Dedifferentiated amniotic fluid mesenchymal stem cell (primary cell): ENCODE measurements around the gene KCTD18.
A peak's percentile ranks its signal among the peaks of the same experiment; 100 is the strongest.

Experiments used
- DNase-seq: peaks from one replicate; pipeline ENCODE4 v3.0.0-alpha.2; 2016; ENCODE audit errors: extremely low spot score

Gene KCTD18

DNA sequence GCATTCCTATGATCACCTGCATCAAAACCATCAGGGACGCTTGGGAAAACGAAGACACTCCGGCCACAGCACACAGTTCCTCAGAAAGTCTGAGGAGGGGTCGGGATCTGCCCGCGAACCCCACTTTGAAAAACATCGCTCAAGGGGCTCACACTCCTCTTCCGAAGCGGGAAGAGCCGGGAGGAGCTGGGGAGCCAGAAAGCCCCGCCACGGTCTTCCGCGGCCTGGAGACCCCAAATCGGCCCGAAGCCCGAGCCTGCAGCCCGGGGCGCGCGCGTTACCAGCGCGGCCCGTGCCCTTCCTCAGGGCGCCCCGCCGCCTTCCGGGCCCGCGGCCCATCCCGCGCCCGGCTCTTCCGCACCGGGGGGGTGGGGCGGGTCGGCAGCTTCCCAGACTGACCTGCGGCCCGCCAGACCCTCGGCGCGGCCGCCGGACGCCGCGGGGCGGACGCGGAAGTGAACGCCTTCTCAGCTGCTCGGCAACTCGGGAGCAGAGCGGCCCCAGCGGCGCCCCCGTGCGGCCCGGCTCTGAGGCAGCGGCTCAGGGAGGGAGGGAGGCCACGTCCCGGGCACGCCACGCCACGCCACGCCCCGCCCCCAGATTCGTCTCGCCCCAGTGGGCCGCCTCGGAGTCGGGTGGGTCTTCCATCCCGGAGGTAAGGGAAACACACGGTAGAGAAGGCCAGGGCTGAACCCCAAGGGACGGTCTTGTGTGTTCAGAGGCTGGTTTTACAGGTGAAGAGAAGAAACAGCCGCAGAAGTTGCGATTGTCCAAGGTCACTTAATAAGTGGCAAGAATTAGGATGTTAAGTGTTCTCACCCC, at the start of gene KCTD18:
Gene KCTD18 (minus strand): TSS at position 457 of the 822 bp plus-strand sequence. CDS start 3,052 bp downstream, outside the sequence.
- DNase-seq = peak; percentile 73

DNA sequence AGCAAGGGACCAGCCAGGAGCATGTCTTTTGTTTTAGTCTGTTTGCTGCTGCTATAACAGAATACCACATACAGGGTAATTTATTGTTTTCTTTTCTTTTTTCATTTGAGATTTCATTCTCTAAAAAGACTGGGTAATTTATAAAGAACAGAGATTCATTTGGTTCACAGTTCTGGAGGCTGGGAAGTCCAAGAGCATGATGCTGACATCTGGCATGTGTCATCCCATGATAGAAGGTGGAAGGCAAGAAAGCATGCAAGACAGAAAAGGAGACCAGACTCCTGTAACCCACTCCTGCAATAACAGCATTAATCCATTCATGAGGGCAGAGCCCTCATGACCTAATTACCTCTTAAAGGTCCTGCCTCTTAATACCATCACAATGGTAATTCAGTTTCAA, 30.9 kb upstream of the KCTD18 start:
- no peak for DNase-seq

DNA sequence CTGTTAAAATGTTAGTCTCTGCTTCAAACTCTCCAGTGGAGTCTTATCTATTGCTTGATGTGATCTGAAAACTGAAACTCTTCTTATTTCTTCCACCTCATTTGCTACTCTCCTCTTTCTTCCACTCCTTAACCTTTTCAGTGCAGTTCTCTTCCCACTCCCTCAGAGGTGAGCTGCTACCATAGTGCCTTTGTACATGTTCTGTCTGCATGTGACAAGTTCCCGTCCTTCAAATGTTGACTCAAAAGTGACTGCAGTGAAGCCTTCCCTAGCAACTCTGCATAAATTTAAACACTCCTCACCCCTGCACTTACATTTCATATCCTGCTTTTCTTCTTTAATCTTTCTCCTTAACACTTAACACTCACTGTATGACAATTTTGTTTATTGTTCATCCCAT, 28.3 kb upstream of the KCTD18 start:
- no peak for DNase-seq

DNA sequence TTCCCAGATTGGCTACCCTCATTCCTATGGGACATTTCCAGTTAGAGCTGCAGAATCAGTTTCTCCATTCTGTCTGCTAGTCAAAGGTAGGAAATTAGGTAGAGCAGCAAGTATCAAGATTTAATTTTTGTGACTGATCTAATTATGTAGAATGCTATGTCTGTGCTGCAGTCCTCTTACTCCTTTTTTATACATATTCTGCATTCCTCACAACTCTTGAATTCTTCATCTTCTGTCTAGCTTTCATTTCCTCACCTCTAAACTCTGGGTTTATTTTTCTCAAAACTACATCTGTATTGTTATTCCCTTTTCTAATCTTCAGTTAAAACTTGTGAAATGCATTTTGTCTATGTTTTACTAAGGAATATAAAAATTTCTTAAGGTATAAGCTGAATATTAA, 24.7 kb upstream of the KCTD18 start:
- no peak for DNase-seq

DNA sequence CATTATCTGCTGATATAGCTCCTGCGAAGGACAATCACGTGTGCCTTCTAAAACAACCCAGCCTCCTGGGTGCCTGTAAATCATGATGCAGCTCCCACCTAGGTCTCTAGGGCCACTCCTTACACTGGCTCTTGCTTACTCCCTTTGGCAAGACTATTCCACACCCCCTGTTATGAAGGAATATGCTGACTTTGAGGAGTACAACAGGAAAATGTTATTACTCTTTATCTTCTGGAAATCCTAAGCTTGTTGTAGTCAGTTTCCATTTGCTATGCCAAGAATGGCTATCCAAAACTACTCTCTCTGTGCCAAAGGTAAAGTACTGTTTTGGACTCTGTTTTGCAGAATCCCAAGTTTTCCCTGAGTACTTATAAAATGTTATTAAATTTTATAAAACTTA, 23.9 kb upstream of the KCTD18 start:
- no peak for DNase-seq

DNA sequence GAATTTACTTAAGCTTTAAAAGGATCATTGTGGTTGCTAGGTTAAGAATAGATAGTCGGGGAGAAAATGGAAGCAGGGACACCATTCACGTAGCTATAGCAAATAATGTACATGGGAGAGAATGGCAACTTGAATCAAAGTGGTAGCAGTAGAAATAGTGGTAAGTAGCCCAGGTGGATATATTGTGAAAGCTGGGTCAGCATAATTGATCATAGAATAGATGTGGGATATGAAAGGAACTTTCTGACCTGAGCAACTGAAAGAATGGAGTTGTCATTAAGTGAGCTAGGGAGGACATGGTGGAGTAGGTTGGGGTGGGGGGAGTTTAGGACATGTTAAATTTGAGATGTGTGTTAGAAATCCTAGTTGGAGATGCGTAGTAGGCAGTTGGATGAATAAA, 18.4 kb upstream of the KCTD18 start:
- no peak for DNase-seq

DNA sequence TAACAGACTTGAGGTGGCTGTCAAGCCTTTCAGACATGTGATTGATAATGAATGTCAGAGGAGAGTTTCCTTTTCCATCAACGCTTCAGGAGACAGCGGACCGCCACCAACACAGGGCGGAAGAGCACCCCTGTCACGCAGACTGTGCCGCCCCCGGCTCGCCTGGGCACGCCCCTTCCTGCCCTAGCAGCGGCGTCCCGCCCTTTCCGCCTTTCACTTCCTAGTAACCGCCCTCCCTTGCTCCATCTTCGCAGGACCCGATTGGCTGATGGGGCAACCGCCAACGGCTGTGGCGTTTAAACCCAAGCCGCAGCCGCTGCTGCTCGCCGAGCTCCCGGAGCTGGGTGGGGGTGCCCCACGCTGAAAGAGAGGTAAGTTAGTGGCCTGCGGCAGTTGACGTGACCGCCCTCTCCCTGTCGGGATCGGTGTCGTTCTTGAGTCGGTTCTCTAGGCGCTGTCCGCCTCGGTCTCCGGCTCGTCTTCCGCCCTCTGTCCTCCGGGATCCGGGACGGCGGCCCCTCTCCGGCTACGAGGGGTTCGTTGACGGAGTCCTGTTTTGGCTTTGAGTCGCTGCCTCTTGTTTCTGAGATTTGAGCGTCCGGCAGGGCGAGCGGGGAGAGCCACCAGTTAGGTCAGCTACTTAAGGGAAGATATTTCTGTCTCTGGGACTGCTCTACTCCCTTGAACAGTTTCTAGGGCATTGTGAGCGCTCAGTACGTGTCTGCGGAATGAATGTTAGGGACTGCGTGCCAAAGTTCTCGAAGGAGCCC, 16.2 kb upstream of the KCTD18 start, which contains the start of gene SGO2:
Gene SGO2 (plus strand): TSS at position 326 of the 770 bp plus-strand sequence. CDS start 6,769 bp downstream, outside the sequence.
- peak; percentile 96 for DNase-seq

DNA sequence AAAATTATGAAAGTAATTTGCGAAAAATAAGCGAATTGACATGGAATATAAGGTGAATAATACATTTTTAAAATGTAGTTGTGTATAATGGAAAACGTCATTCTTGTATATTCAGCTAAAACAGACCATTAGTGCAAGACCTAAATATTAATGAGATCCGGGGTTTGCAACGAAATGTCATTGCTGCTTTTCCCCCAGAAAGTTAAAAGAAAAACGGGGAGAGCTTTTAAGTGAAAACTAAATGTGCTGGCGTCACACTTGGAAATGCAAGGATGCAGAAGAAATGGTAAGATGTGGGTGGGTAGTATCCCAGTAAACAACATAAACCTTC, 15.6 kb upstream of the KCTD18 start:
- DNase-seq = no peak

DNA sequence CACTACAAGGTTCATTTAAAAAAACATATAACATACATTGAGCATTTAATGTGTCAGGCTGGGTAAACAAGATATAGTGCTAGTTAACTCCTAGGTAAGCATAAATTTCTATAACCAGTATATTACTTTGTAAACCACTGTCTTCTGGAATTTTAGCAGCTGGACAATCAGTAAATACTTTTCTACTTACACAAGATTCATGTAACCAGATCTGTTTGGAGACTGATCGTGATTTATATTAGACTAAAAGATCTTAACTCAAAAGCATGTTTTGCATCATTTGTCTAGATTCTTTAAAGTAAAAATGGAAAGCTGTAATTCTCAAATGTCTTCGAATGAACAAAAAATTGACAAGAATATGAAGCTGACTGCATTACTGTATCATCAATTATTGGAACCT, 15.2 kb upstream of the KCTD18 start:
- DNase-seq = no peak

DNA sequence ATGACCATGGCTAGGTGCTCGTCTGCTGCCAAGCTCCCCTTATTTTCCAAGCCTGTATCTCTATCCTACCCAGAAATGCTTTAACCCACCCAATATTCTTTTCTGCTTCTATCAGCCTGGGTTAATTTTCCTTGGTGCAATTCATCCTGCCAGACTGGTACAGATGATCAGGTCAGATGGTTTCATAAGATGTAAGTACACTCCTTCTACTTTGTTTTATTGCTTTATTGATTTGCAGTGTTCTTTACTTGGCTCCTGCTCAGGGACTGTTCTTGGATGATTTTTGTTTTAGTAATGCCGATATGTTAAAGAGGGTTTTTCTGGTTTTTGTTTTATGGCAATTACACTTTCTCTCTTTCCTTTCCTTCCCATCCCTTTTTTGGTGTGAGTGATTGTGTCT, 13.7 kb upstream of the KCTD18 start:
- DNase-seq = no peak

DNA sequence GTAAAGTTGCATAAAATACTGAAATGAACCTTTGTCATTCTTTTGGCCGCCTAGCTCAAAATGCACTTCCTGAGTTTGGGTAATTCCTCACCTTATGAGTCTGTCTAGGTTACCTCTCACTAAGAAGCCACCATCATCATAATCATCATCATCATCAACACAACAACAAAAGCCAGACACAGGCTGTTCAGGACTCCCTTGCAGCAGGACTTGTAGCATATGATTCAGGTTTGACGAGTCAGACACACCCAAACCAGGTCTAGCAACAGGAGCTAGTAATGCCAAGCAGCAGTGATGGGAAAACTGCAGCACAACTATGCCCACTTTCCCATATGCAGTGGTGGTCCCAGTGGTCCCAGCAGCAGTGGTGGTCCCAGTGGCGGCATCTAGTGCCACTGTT, 13.3 kb upstream of the KCTD18 start:
- no peak for DNase-seq

DNA sequence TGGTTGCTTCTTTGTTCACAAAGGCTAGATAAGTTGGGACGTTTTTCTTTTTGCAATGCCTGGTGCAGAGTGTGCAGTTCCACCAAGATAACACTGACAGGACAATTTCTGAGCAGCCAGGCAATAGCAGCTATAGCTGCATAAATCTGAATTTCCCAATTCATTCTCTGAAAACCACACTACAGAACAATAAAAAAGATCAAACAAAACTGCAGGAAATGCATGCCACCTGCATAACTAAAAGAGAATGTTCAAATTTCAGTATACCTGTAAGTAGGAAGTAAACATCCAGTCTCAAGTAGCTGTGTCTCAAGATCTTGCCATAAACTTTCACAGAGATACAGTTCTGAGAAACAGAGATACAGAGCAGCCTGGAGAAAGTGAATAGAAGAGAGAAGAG, 5.3 kb upstream of the KCTD18 start:
- no peak for DNase-seq

DNA sequence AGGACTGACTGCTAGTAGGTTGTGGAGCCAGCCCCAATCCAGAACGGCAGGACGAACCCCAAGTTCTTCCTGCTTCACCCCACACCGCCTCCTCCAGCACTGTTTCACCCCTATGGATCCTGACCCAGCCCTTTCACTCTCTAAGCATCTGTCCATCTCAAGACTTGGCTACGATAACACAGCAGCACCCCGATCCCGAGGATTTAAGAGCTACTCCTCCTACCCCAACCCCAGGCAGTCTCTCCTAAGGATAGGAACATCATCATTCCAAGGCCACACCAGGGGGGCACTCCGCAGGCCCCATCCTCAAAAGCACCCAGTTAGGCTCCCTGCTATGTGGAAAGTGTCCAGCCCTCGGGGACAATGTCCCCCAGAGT, 645 bp downstream of the KCTD18 start:
- DNase-seq = no peak

DNA sequence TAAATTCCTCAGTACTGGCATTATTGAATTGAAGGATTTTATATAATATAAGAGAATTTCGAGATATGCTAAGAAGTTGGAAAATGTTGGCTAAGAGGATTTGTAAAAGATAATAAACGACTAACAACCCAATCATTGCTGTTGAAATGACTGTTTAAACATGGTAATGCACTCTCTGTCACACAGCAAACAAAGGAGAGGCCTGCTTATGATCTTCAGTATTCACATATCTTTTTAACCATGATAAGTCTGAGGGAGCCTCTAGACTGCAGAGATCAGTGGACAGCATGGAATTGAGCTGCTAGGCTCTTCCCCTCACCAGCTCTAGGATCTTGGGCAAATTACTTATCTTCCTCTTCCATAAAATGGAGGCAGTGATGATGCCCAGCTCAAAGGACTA, 2.7 kb downstream of the KCTD18 start:
- no peak for DNase-seq

DNA sequence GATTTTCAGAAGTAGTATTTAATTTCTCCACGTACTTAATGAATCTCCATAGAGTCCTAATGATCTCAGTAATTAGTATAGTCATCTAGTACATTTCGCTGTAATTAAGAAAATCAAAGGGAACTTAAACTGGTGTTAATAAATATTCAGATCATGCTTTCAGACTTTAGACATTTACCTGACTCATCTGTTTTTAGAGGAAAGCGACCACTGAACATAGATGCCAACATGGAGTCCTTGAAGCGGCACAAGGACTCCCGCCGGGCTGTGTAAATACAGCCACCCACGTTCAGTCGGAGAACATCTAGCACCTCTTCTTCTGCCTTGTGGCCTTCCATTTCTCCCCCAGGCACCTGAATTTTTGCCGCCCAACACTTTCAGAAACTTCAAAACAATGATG, 3.2 kb downstream of the KCTD18 start:
- no peak for DNase-seq

DNA sequence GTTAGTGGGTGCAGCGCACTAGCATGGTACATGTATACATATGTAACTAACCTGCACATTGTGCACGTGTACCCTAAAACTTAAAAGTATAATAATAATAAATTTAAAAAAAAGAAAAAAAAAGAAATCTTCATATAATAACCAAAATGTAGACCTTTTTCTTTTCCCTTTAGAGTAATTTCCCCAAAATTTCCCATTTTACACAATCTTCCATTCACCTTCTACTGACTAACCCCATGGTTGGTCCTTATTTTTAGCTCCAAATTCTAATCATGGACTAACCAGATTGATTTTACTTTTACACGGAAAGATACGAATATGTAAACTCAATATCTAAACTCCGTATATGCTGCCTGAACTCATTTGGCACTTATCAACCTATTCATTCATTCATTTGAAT, 7.7 kb downstream of the KCTD18 start:
- DNase-seq = no peak

DNA sequence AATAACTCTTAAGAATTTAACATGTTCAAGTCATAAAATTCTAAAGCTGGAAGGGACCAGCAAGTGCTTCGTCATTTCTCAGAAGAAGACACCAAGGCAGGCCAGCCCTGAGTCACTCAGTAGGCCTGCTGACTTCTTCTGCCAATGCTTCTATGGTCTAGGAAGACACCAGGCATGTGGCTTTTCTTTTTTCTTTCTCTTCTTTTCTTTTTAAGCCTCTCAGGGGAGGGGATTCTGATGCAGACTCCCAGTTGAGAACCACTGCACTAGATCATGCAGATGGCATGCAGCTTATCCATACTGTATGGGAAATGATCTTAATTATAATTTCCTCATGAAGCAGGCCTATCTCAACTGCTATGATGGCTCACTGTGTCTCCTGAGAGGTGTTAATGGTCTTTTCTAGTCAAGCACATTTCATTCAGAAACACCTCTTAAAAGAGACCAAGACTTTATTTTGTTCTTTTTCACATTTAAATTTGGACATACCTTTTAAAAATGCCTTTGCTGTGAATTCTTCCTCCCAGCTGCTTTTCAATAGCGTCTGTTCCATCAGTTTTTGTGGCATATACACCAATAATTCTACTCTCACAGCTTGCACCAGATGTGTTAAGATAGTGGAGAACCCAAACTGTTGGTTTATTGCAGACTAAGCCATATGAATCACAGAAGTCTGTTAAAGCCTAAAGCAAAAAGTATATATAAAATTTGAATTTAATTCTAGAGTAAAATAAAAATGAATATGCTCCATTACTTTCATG, 11.3 kb downstream of the KCTD18 start:
- DNase-seq = no peak

DNA sequence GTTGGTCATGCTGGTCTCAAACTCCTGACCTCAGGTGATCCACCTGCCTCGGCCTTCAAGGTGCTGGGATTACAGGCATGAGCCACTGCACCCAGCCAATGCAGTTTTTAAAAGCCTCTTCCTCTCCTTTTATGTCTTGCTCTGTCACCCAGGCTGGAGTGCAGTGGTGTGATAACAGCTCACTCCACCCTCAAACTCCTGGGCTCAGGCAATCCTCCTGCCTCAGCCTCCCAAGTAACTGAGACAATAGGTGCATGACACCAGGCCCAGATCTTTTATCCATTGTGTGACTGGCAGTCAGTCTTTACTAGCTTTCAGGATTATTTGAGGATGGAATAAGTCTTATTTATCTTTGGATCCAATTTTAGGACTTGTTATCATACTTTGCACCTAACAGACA, 13.2 kb downstream of the KCTD18 start:
- DNase-seq = no peak

DNA sequence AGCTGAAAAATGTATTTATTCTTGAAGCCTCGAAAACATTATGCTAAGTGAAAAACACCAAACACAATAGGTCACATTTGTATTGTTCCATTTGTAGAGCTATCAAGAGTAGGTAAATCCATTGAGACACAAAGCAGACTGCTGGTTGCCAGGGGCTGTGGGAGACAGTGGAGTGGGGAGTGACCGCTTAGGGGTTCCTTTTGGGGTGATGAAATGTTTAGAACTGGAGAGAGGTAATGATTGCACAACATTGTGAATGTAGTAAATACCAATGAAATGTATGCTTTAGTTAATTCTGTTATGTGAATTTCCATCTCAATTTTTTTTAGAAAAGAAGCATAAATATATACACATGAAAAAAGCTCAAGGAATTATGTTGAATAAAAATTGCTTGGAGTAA, 15.8 kb downstream of the KCTD18 start:
- no peak for DNase-seq

DNA sequence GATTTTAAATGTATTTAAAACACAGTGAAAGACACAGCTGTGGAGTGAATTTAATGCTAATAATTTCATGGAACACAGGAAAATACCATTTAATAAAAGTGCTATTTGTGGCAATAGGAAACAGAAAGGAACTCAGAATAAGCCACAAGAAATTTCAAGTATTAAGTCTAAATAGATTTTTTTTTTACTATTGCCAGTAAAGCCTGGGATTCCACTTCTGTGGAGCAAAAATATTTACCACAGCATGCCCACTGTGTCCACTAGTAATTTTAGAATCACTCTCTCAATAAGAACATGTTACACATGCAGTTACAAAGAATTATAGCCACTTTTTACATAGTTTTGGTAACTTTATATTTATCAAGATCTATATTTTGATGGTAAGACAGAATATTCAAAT, 17.2 kb downstream of the KCTD18 start:
- DNase-seq = no peak

DNA sequence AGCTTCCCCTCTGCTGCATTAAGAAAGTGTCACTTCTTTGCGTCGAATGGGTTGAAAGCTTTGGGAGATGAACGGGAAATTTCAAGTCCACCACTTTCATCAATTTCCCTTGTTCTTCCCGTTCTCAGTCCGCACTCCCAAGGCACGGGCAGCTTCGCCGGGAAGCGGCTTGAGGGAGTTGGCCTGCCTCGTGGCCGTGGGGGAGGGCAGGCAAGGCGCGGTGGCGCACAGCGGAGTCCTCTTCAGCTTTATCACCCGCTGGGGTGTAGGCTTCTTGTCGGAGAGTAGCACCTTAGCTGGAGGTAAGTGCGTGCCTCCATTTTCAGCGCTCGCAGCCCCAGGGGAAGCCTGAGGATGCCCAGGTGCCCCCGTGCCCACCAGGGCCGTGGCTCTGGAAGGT, 19.9 kb downstream of the KCTD18 start:
- no peak for DNase-seq

DNA sequence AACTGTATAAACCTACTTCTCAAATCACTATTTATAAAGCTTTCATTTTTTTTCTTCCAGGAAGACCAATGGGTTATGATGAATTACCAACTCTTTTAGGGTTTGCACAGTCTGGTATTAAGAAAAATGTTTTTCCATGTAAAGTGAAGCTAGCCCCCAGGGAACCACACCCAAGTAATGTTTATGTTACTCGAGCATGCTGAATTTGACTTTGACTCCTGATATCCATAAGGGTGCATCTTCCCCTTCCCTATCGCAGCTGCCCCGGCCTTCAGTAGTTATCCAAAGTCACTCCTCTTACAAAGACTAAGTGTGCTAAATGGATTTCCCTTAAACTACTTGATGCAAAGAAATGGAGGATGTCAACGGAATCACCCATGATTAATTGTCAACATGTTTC, 21.7 kb downstream of the KCTD18 start:
- DNase-seq = no peak

DNA sequence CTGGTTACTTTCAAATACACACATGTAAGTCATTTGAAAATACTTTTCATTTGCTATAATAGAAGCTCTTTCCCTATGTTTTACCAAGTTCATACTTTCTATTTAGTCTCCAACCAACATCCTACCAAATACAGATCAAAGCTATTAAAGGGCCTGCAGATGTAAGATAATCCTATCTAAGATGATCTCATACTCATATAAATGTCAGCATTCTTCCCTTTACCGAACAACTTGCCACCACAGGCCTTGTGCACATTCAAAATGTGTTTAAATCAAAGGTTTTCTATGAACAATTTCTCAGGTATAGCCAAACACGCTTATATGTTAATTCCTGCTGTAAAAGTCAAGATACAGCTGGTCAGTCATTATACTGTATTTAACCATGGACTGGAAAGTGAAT, 23.3 kb downstream of the KCTD18 start:
- no peak for DNase-seq
